HG02970 (cell line): Measurements from ENCODE around the gene SIRPD.
"Not testable (repeated sequence)": the region's sequence is repeated elsewhere in the genome, so short reads cannot be mapped to it uniquely, and the experiment has no call there.

ENCODE experiments used
- ATAC-seq: cut with Tn5 transposase; IDR thresholded peaks from one replicate; pipeline ENCODE4 v1.9.1; 2021; ENCODE audit warnings: mild to moderate bottlenecking, moderate library complexity, moderate number of reproducible peaks; ENCODE audit not compliant: unreplicated experiment, low FRiP score

The SIRPD gene

GRCh38 chr20:1499528-1500420, 57.7 kb downstream of the SIRPD start:
- no peak for ATAC-seq

- ATAC-seq, result not testable (repeated sequence)
Observed at GRCh38 chr20:1497371-1497770, 60.1 kb downstream of the SIRPD start.

- ATAC-seq, result no peak
Observed at GRCh38 chr20:1496930-1497329, 60.6 kb downstream of the SIRPD start.

- no peak for ATAC-seq
Observed at GRCh38 chr20:1494436-1494835, 63.1 kb downstream of the SIRPD start.

- ATAC-seq, result no peak
Observed at GRCh38 chr20:1493536-1493935, 64.0 kb downstream of the SIRPD start.

- no peak for ATAC-seq
Observed at GRCh38 chr20:1491860-1492642, 65.5 kb downstream of the SIRPD start.

GRCh38 chr20:1491281-1491840, 66.1 kb downstream of the SIRPD start, which contains the start of gene SIRPB2:
SIRPB2 (minus strand) TSS chr20:1491420; CDS start chr20:1491359, 61 bp downstream.
- no peak for ATAC-seq

- no peak for ATAC-seq
Observed at GRCh38 chr20:1490643-1491195, 66.8 kb downstream of the SIRPD start.

GRCh38 chr20:1489764-1490436, 67.6 kb downstream of the SIRPD start:
- no peak for ATAC-seq

- ATAC-seq, result no peak
Observed at GRCh38 chr20:1489325-1489724, 68.2 kb downstream of the SIRPD start.

- no peak for ATAC-seq
Observed at GRCh38 chr20:1486566-1486965, 70.9 kb downstream of the SIRPD start.

GRCh38 chr20:1484438-1485116, 72.9 kb downstream of the SIRPD start:
- ATAC-seq, result no peak
